ENCODE data around the gene ANTKMT. TPM values are rescaled to one million over a fixed set of nuclear protein-coding genes. Genes with fewer than 3 reads are reported as not detected.

Gene ANTKMT
- total RNA-seq, 4 donors from 2014 or later = 13.0 to 29.4 (median 23.8) TPM

GRCh38 chr16:767743-768235 lies 46.8 kb downstream of the ANTKMT start:
- H3K9me3 ChIP-seq = no peaks in the 10 kb centered on the region
- H3K27ac ChIP-seq = no peak overlapping the region
- peaks cover 6% of the 10 kb centered on the region for H3K4me1 ChIP-seq
- no peak overlapping the region for H3K4me3 ChIP-seq
- no peaks in the 10 kb centered on the region for H3K36me3 ChIP-seq
- DNase-seq (ENCODE audit: low spot score in 2 of 2) = no peak
- WGBS = 43% methylated on average over 6 of the region's 38 CpGs
- peaks cover 56% of the 10 kb centered on the region for H3K27me3 ChIP-seq
- TF ChIP-seq EP300 (IDR thresholded peaks at IDR 0.05) (no peak), CTCF (IDR thresholded peaks at IDR 0.05) (no peak), POLR2AphosphoS5 (IDR thresholded peaks at IDR 0.05) (no peak), POLR2A (IDR thresholded peaks at IDR 0.05) (no peak)

GRCh38 chr16:768428-768827 lies 47.5 kb downstream of the ANTKMT start:
- H3K27me3 ChIP-seq = peaks cover 52% of the 10 kb centered on the region

GRCh38 chr16:769184-769784 lies 48.3 kb downstream of the ANTKMT start:
- 74% methylated on average over 3 of the region's 20 CpGs for WGBS
- Histone ChIP-seq H3K9me3 (no peaks in the 10 kb centered on the region), H3K36me3 (no peaks in the 10 kb centered on the region), H3K4me1 (peaks cover 6% of the 10 kb centered on the region), H3K27me3 (peaks cover 46% of the 10 kb centered on the region), H3K4me3 (no peak overlapping the region), H3K27ac (no peak overlapping the region)
- TF ChIP-seq POLR2A (IDR thresholded peaks at IDR 0.05) (no peak), POLR2AphosphoS5 (IDR thresholded peaks at IDR 0.05) (no peak), EP300 (IDR thresholded peaks at IDR 0.05) (no peak), CTCF (IDR thresholded peaks at IDR 0.05) (no peak)
- no peak for DNase-seq (ENCODE audit: low spot score in 2 of 2)

More at GRCh38 chr16:768428-768827, 47.5 kb downstream of the ANTKMT start:
- Histone ChIP-seq H3K36me3 (no peaks in the 10 kb centered on the region), H3K4me1 (peaks cover 6% of the 10 kb centered on the region), H3K27ac (no peak overlapping the region), H3K9me3 (no peaks in the 10 kb centered on the region), H3K4me3 (no peak overlapping the region)
- no peak for TF ChIP-seq POLR2AphosphoS5 (IDR thresholded peaks at IDR 0.05)
- no peak for TF ChIP-seq CTCF (IDR thresholded peaks at IDR 0.05)
- TF ChIP-seq POLR2A (IDR thresholded peaks at IDR 0.05) = no peak
- TF ChIP-seq EP300 (IDR thresholded peaks at IDR 0.05) = no peak
- 33% methylated on average over 4 of the region's 21 CpGs for WGBS
- DNase-seq (ENCODE audit: low spot score in 2 of 2) = no peak

- TF ChIP-seq EP300 (IDR thresholded peaks at IDR 0.05) = no peak
- TF ChIP-seq POLR2AphosphoS5 (IDR thresholded peaks at IDR 0.05) = no peak
- TF ChIP-seq POLR2A (IDR thresholded peaks at IDR 0.05) = no peak
- no peak for TF ChIP-seq CTCF (IDR thresholded peaks at IDR 0.05)
- no peaks in the 10 kb centered on the region for H3K9me3 ChIP-seq
- H3K27me3 ChIP-seq = peaks cover 46% of the 10 kb centered on the region
- no peak overlapping the region for H3K27ac ChIP-seq
- no peaks in the 10 kb centered on the region for H3K36me3 ChIP-seq
- DNase-seq (ENCODE audit: low spot score in 2 of 2) = no peak
- H3K4me1 ChIP-seq = peaks cover 6% of the 10 kb centered on the region
- H3K4me3 ChIP-seq = no peak overlapping the region
- WGBS = 64% methylated on average over 13 of the region's 19 CpGs
Measured at GRCh38 chr16:769934-770333, 49.0 kb downstream of the ANTKMT start.

- WGBS = 40% methylated on average over 1 of the region's 13 CpGs
- DNase-seq (ENCODE audit: low spot score in 2 of 2) = no peak
- Histone ChIP-seq H3K4me3 (no peak overlapping the region), H3K9me3 (no peaks in the 10 kb centered on the region), H3K36me3 (no peaks in the 10 kb centered on the region), H3K27ac (no peak overlapping the region), H3K27me3 (peaks cover 46% of the 10 kb centered on the region), H3K4me1 (peaks cover 6% of the 10 kb centered on the region)
- TF ChIP-seq CTCF (IDR thresholded peaks at IDR 0.05) = no peak
- no peak for TF ChIP-seq POLR2AphosphoS5 (IDR thresholded peaks at IDR 0.05)
- TF ChIP-seq POLR2A (IDR thresholded peaks at IDR 0.05) = no peak
- TF ChIP-seq EP300 (IDR thresholded peaks at IDR 0.05) = no peak
Measured at GRCh38 chr16:770411-770810, 49.5 kb downstream of the ANTKMT start.

Other genes starting within 250 kb of the ANTKMT start
- 10 to 100 TPM; 59.9 to 86.4 (median 75.2) TPM for gene CAPN15, start 193.4 kb upstream of the ANTKMT start, total RNA-seq
- gene PRR35, start 160.8 kb upstream of the ANTKMT start, total RNA-seq = not detected
- gene NHLRC4, start 154.1 kb upstream of the ANTKMT start, total RNA-seq = under 1 TPM; 0.29 to 0.79 (median 0.35) TPM
- gene PIGQ, start 151.2 kb upstream of the ANTKMT start, total RNA-seq = 10 to 100 TPM; 36.9 to 54.6 (median 44.1) TPM
- gene RAB40C, start 131.1 kb upstream of the ANTKMT start, total RNA-seq = 100 to 1,000 TPM in 3 of 4 donors, 10 to 100 TPM in 1; 77.8 to 116 (median 110) TPM
- gene WFIKKN1, start 90.2 kb upstream of the ANTKMT start, total RNA-seq = 10 to 100 TPM in 1 of 4 donors, 1 to 10 TPM in 3; 1.2 to 12.6 (median 4.6) TPM
- 100 to 1,000 TPM in 1 of 4 donors, 10 to 100 TPM in 3; 72.2 to 138 (median 84.7) TPM for gene METTL26, start 84.8 kb upstream of the ANTKMT start, total RNA-seq
- gene MCRIP2, start 79.3 kb upstream of the ANTKMT start, total RNA-seq = 10 to 100 TPM; 10.3 to 29.8 (median 24.2) TPM
- gene WDR90, start 71.8 kb upstream of the ANTKMT start, total RNA-seq = 10 to 100 TPM; 18.3 to 63.0 (median 32.2) TPM
- gene RHOT2, start 53.0 kb upstream of the ANTKMT start, total RNA-seq = 100 to 1,000 TPM in 2 of 4 donors, 10 to 100 TPM in 2; 66.9 to 156 (median 96.8) TPM
- 1 to 10 TPM; 1.2 to 8.9 (median 3.9) TPM for gene RHBDL1, start 45.5 kb upstream of the ANTKMT start, total RNA-seq
- gene STUB1, start 40.7 kb upstream of the ANTKMT start, total RNA-seq = 100 to 1,000 TPM; 116 to 143 (median 125) TPM
- 10 to 100 TPM; 47.0 to 87.4 (median 60.5) TPM for gene JMJD8, start 36.8 kb upstream of the ANTKMT start, total RNA-seq
- gene WDR24, start 30.7 kb upstream of the ANTKMT start, total RNA-seq = 10 to 100 TPM; 12.3 to 18.7 (median 15.1) TPM
- gene FBXL16, start 15.3 kb upstream of the ANTKMT start, total RNA-seq = 10 to 100 TPM; 13.7 to 23.1 (median 17.9) TPM
- gene METRN, start 6.0 kb upstream of the ANTKMT start, total RNA-seq = 10 to 100 TPM; 10.0 to 30.9 (median 15.8) TPM
- gene CCDC78, start 5.3 kb downstream of the ANTKMT start, total RNA-seq = 1 to 10 TPM in 1 of 4 donors, under 1 TPM in 2, not detected in 1; 0.64 to 2.4 (median 0.83) TPM
- 1 to 10 TPM; 3.2 to 7.1 (median 4.8) TPM for gene HAGHL, start 6.0 kb downstream of the ANTKMT start, total RNA-seq
- gene CIAO3, start 19.9 kb downstream of the ANTKMT start, total RNA-seq = 100 to 1,000 TPM in 1 of 4 donors, 10 to 100 TPM in 3; 35.2 to 110 (median 52.0) TPM
- 1 to 10 TPM in 1 of 4 donors, under 1 TPM in 2, not detected in 1; 0.31 to 7.3 (median 0.49) TPM for gene MSLN, start 39.6 kb downstream of the ANTKMT start, total RNA-seq
- 10 to 100 TPM; 13.6 to 27.1 (median 21.8) TPM for gene RPUSD1, start 67.2 kb downstream of the ANTKMT start, total RNA-seq
- 10 to 100 TPM; 12.6 to 22.3 (median 17.3) TPM for gene CHTF18, start 67.5 kb downstream of the ANTKMT start, total RNA-seq
- not detected for gene GNG13, start 79.6 kb downstream of the ANTKMT start, total RNA-seq
- 100 to 1,000 TPM in 1 of 4 donors, 10 to 100 TPM in 3; 32.1 to 117 (median 38.0) TPM for gene LMF1, start 249.8 kb downstream of the ANTKMT start, total RNA-seq